ENCODE measurements around the gene TBC1D2. TPM values are rescaled to one million over a fixed set of nuclear protein-coding genes. Genes with fewer than 3 reads are reported as not detected.

Gene TBC1D2
- total and polyA plus RNA-seq, 5 donors, result 1.6 to 3.5 (median 3.0) TPM

- DNase-seq (no peak), ATAC-seq (no peak)
- WGBS, result 89% methylated on average over 7 of the region's 7 CpGs
- intact Hi-C loops (cut with DNase I), result loop anchor here in 2 of 4 donors (5.0 to 10.0 kb wide), 2 partner anchors 61 to 573 kb away; no protein-coding TSS in a partner anchor
- Histone ChIP-seq H3K27ac (ENCODE audit: low read length) (no peak overlapping the region), H3K27me3 (ENCODE audit: control insufficient read depth, insufficient read depth) (no peaks in the 10 kb centered on the region), H3K4me3 (ENCODE audit: low read length) (no peak overlapping the region), H3K9me3 (ENCODE audit: control insufficient read depth, low read length) (no peaks in the 10 kb centered on the region), H3K4me1 (ENCODE audit: control insufficient read depth, insufficient read depth, low read length) (no peaks in the 10 kb centered on the region)
These were observed 53.7 kb downstream of the TBC1D2 start for GRCh38 chr9:98201749-98202148.

DNA sequence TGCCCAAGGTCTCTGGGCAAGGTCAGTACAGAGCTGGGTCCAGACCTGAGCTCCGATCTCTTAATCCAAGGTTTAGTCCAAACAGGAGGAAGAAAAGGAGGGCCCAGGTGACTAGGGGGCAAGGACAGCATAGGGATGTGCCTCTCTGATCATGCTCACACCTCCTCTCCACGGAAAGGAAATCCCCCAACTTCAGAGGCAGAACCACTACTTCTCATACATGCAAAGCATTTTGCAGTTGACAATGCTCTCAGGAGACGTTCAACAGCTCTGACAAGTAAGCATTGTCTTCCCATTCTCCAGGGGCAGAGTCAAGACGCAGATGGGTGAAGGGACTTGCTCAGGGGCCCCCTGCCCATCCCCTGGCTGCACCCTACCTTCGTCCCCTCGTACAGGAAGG lies 54.3 kb downstream of the TBC1D2 start:
- DNase-seq (no peak), ATAC-seq (no peak)
- intact Hi-C loops (cut with DNase I), result loop anchor here in 2 of 4 donors (5.0 to 10.0 kb wide), 2 partner anchors 61 to 574 kb away; no protein-coding TSS in a partner anchor
- Histone ChIP-seq H3K27me3 (ENCODE audit: control insufficient read depth, insufficient read depth) (no peaks in the 10 kb centered on the region), H3K4me1 (ENCODE audit: control insufficient read depth, insufficient read depth, low read length) (no peaks in the 10 kb centered on the region), H3K4me3 (ENCODE audit: low read length) (no peak overlapping the region), H3K9me3 (ENCODE audit: control insufficient read depth, low read length) (no peaks in the 10 kb centered on the region), H3K27ac (ENCODE audit: low read length) (no peak overlapping the region)
- WGBS, result 86% methylated on average over 6 of the region's 6 CpGs

GRCh38 chr9:98199388-98200033 lies 55.9 kb downstream of the TBC1D2 start:
- WGBS, result 84% methylated on average over 20 of the region's 20 CpGs
- no peak for ATAC-seq
- Histone ChIP-seq H3K9me3 (ENCODE audit: control insufficient read depth, low read length) (no peaks in the 10 kb centered on the region), H3K27ac (ENCODE audit: low read length) (no peak overlapping the region), H3K4me1 (ENCODE audit: control insufficient read depth, insufficient read depth, low read length) (no peaks in the 10 kb centered on the region), H3K4me3 (ENCODE audit: low read length) (no peak overlapping the region), H3K27me3 (ENCODE audit: control insufficient read depth, insufficient read depth) (no peaks in the 10 kb centered on the region)
- intact Hi-C loops (cut with DNase I), result loop anchor here in 2 of 4 donors (5.0 to 10.0 kb wide), 2 partner anchors 63 to 575 kb away; no protein-coding TSS in a partner anchor
- DNase-seq, result peak in 1 of 3 donors; percentile 49

GRCh38 chr9:98195671-98196070 lies 59.8 kb downstream of the TBC1D2 start:
- intact Hi-C loops (cut with DNase I), result no loop called here
- no peaks in the 10 kb centered on the region for H3K9me3 ChIP-seq (ENCODE audit: control insufficient read depth, low read length)
- H3K4me1 ChIP-seq (ENCODE audit: control insufficient read depth, insufficient read depth, low read length), result no peaks in the 10 kb centered on the region
- no peaks in the 10 kb centered on the region for H3K27me3 ChIP-seq (ENCODE audit: control insufficient read depth, insufficient read depth)
- no peak overlapping the region for H3K27ac ChIP-seq (ENCODE audit: low read length)
- 85% methylated on average over 4 of the region's 4 CpGs for WGBS
- H3K4me3 ChIP-seq (ENCODE audit: low read length), result no peak overlapping the region
- no peak for DNase-seq
- no peak for ATAC-seq

GRCh38 chr9:98193336-98193944 lies 62.0 kb downstream of the TBC1D2 start:
- intact Hi-C loops (cut with DNase I), result no loop called here

DNA sequence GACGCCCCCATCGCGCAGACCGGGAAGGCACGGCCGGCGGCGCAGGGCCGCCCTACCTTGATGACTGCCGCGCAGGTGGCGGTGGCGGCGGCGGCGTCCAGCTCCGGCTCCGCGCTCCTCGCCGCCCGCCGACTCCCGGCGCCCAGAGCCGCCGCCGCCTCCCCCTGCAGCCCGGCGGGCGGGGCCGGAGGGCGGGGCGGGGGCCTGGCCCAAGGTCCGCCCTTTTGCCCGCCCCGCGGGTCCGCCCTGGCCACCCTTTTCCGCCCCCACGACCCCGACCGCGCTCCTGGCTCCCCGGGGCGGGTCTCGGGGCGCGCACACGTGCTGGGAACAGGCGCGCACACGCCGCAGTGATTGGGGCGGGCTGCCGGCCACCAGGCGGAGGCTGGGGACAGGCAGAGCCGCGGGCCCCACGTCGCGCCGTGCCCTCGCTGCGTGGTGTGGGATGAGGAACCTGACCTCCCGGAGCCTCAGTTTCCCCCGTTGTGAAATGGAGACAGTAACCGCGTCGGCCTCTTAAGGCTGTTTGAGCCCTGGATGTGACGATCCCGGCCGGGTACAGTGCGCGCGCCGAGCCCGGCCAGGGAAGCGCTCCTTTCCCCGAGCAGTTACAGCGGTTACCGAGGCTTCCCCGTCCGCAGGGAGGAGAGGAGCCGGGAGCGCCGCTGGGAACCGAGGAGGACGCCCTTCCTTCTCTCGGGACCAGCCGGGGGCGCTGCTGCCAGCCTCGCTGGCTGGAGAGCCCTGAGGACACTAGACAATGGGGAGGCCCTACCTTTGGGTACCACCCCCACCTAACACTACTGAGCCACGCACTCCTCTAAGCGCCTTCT lies 62.7 kb downstream of the TBC1D2 start, which contains the start of gene CORO2A:
CORO2A (minus strand) TSS at position 135 of the 833 bp plus-strand sequence. CDS start 34,977 bp downstream, outside the sequence.
- Histone ChIP-seq H3K27me3 (ENCODE audit: control insufficient read depth, insufficient read depth) (no peaks in the 10 kb centered on the region), H3K27ac (ENCODE audit: low read length) (no peak within 1 kb of the TSS), H3K9me3 (ENCODE audit: control insufficient read depth, low read length) (no peaks in the 10 kb centered on the region), H3K4me1 (ENCODE audit: control insufficient read depth, insufficient read depth, low read length) (no peaks in the 10 kb centered on the region), H3K4me3 (ENCODE audit: low read length) (peak within 1 kb of the TSS; percentile 47)
- WGBS, result under 1% methylated on average over 95 of the region's 95 CpGs
- peak; percentile 69 to 91 (median 88) for DNase-seq
- peak; percentile 89 to 92 for ATAC-seq
- intact Hi-C loops (cut with DNase I), result no loop called here

More at GRCh38 chr9:98193336-98193944, 62.0 kb downstream of the TBC1D2 start:
- ATAC-seq, result no peak
- H3K27ac ChIP-seq (ENCODE audit: low read length), result no peak overlapping the region
- H3K4me1 ChIP-seq (ENCODE audit: control insufficient read depth, insufficient read depth, low read length), result no peaks in the 10 kb centered on the region
- WGBS, result 61% methylated on average over 8 of the region's 8 CpGs
- no peak for DNase-seq
- H3K9me3 ChIP-seq (ENCODE audit: control insufficient read depth, low read length), result no peaks in the 10 kb centered on the region
- H3K27me3 ChIP-seq (ENCODE audit: control insufficient read depth, insufficient read depth), result no peaks in the 10 kb centered on the region
- peak overlapping the region; percentile 47 for H3K4me3 ChIP-seq (ENCODE audit: low read length)

GRCh38 chr9:98191671-98192502 lies 63.6 kb downstream of the TBC1D2 start:
- peak; percentile 35 to 66 (median 65) for DNase-seq
- intact Hi-C loops (cut with DNase I), result no loop called here
- H3K27me3 ChIP-seq (ENCODE audit: control insufficient read depth, insufficient read depth), result no peaks in the 10 kb centered on the region
- no peaks in the 10 kb centered on the region for H3K9me3 ChIP-seq (ENCODE audit: control insufficient read depth, low read length)
- peak; percentile 10 to 22 for ATAC-seq
- no peak overlapping the region for H3K27ac ChIP-seq (ENCODE audit: low read length)
- H3K4me3 ChIP-seq (ENCODE audit: low read length), result peak overlapping the region; percentile 47
- 19% methylated on average over 47 of the region's 47 CpGs for WGBS
- no peaks in the 10 kb centered on the region for H3K4me1 ChIP-seq (ENCODE audit: control insufficient read depth, insufficient read depth, low read length)

DNA sequence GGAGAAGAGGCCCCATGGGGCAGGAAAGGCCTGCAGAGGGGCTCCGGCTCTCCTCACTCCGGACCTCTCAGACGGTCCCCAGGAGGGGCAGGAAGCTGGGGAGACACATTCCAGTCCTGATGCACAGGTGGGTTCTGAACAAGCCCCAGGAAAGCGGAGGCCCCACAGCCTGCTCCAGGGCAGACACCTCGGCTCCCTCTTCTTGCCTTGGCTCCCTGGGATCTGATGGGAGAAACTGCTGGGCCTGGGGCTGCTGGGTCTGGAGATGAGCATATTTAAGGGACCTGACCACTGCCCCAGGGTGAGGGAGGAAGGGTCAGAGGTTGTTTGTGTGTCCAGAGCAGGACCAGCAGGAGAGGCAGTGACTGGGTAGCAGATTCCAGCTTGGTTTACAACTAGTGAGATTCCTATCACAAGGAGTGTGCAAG lies 64.3 kb downstream of the TBC1D2 start:
- intact Hi-C loops (cut with DNase I), result no loop called here

DNA sequence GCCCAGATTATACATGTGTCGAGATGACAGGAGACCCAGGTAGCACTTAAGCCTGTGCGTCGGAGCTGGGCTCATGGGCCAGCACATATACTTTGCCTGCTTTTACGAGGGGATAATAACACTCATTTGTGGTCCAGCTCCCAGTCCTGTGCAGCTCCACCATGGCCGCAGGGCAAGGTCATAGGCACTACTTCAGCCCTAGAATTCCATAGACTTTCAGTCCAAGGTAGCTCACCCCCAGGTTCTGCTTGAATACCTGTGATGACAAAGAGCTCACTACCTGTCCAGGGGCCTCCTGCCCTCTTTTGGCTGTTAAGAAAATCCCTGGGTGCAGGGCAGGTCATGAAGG lies 64.7 kb downstream of the TBC1D2 start:
- intact Hi-C loops (cut with DNase I), result no loop called here
- Histone ChIP-seq H3K4me3 (ENCODE audit: low read length) (no peak overlapping the region), H3K4me1 (ENCODE audit: control insufficient read depth, insufficient read depth, low read length) (no peaks in the 10 kb centered on the region), H3K27me3 (ENCODE audit: control insufficient read depth, insufficient read depth) (no peaks in the 10 kb centered on the region), H3K9me3 (ENCODE audit: control insufficient read depth, low read length) (no peaks in the 10 kb centered on the region), H3K27ac (ENCODE audit: low read length) (no peak overlapping the region)
- ATAC-seq (no peak), DNase-seq (no peak)
- WGBS, result 91% methylated on average over 5 of the region's 5 CpGs

More for the DNA sequence above, 64.3 kb downstream of the TBC1D2 start:
- DNase-seq, result no peak
- ATAC-seq, result no peak
- WGBS, result 81% methylated on average over 5 of the region's 5 CpGs
- Histone ChIP-seq H3K9me3 (ENCODE audit: control insufficient read depth, low read length) (no peaks in the 10 kb centered on the region), H3K4me1 (ENCODE audit: control insufficient read depth, insufficient read depth, low read length) (no peaks in the 10 kb centered on the region), H3K27ac (ENCODE audit: low read length) (no peak overlapping the region), H3K4me3 (ENCODE audit: low read length) (no peak overlapping the region), H3K27me3 (ENCODE audit: control insufficient read depth, insufficient read depth) (no peaks in the 10 kb centered on the region)

DNA sequence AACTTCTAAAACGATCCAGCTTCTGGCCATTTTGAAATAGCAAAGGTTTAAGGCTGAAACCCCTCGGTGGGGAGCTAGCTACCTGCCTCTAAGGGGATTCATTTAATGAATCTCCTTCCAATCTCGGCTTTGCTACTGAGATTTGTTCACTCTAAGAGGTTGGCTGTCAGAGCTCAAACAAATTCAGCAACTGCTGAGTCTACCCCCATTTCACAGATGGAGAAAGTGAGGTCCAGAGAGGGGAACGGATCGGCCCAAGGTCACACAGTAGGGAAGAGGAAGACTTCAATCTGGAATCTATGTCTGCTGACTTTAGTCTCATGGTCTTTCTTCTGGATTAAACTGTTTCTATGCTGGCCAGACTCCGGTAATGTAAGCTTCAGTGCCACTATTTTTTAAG lies 66.0 kb downstream of the TBC1D2 start:
- H3K4me3 ChIP-seq (ENCODE audit: low read length), result no peak overlapping the region
- H3K27ac ChIP-seq (ENCODE audit: low read length), result no peak overlapping the region
- intact Hi-C loops (cut with DNase I), result no loop called here
- no peaks in the 10 kb centered on the region for H3K27me3 ChIP-seq (ENCODE audit: control insufficient read depth, insufficient read depth)
- ATAC-seq (no peak), DNase-seq (no peak)
- WGBS, result 76% methylated on average over 6 of the region's 6 CpGs
- no peaks in the 10 kb centered on the region for H3K4me1 ChIP-seq (ENCODE audit: control insufficient read depth, insufficient read depth, low read length)
- H3K9me3 ChIP-seq (ENCODE audit: control insufficient read depth, low read length), result no peaks in the 10 kb centered on the region

Data from right cardiac atrium (tissue), 5 donors.